Activated CD8-positive, alpha-beta memory T cell treated with anti-CD3 and anti-CD28 coated beads for 1 hour (primary cell): ENCODE measurements around the gene EVC2.

Experiments
- DNase-seq, 2 donors: peaks; one replicate each; pipeline ENCODE4 v3.0.0-alpha.2; 2020; ENCODE audit warnings: low read depth in 1 of 2; ENCODE audit errors: extremely low read depth in 1 of 2

The EVC2 gene

GRCh38 chr4:5708449-5709206, at the start of gene EVC2:
Gene EVC2, minus strand, starts transcription at chr4:5708559. Its CDS starts 46 bp downstream, at chr4:5708513.
- DNase-seq: peak in 1 of 2 donors; percentile 20

- no peak for DNase-seq
Measured at GRCh38 chr4:5757954-5758353, 49.6 kb upstream of the EVC2 start.

GRCh38 chr4:5757536-5757935, 49.2 kb upstream of the EVC2 start:
- no peak for DNase-seq

GRCh38 chr4:5757091-5757490, 48.7 kb upstream of the EVC2 start:
- DNase-seq: no peak

GRCh38 chr4:5756271-5756670, 47.9 kb upstream of the EVC2 start:
- DNase-seq: no peak

GRCh38 chr4:5755679-5756078, 47.3 kb upstream of the EVC2 start:
- DNase-seq: no peak

- DNase-seq: no peak
Measured at GRCh38 chr4:5755161-5755560, 46.8 kb upstream of the EVC2 start.

- no peak for DNase-seq
Measured at GRCh38 chr4:5754529-5754881, 46.1 kb upstream of the EVC2 start.

GRCh38 chr4:5753766-5754528, 45.6 kb upstream of the EVC2 start:
- no peak for DNase-seq

- no peak for DNase-seq
Measured at GRCh38 chr4:5753366-5753765, 45.0 kb upstream of the EVC2 start.

GRCh38 chr4:5752376-5753184, 44.2 kb upstream of the EVC2 start:
- DNase-seq: no peak

GRCh38 chr4:5751666-5752375, 43.5 kb upstream of the EVC2 start:
- DNase-seq: no peak

GRCh38 chr4:5750946-5751665, 42.7 kb upstream of the EVC2 start:
- DNase-seq: no peak

GRCh38 chr4:5750052-5750945, 41.9 kb upstream of the EVC2 start:
- no peak for DNase-seq

GRCh38 chr4:5749568-5749967, 41.2 kb upstream of the EVC2 start:
- DNase-seq: no peak

- DNase-seq: no peak
Measured at GRCh38 chr4:5747738-5748375, 39.5 kb upstream of the EVC2 start.

GRCh38 chr4:5746829-5747737, 38.7 kb upstream of the EVC2 start:
- DNase-seq: no peak

GRCh38 chr4:5746250-5746649, 37.9 kb upstream of the EVC2 start:
- no peak for DNase-seq
